BLaER1 (cell line): ENCODE data around the gene WAPL.

ENCODE experiments used
- H3K27ac ChIP-seq: shearing (Covaris generic); formaldehyde crosslinking; 2 replicates; pipeline ENCODE4 v1.8.1; 2022
- H3K27me3 ChIP-seq: shearing (Covaris generic); formaldehyde crosslinking; 2 replicates; pipeline ENCODE4 v1.8.1; 2022
- H3K36me3 ChIP-seq: shearing (Covaris generic); formaldehyde crosslinking; 2 replicates; pipeline ENCODE4 v1.8.1; 2022
- H3K4me1 ChIP-seq: shearing (Covaris generic); formaldehyde crosslinking; 2 replicates; pipeline ENCODE4 v1.8.1; 2022
- H3K4me2 ChIP-seq: shearing (Covaris generic); formaldehyde crosslinking; 2 replicates; pipeline ENCODE4 v1.8.1; 2022
- H3K4me3 ChIP-seq: shearing (Covaris generic); formaldehyde crosslinking; 2 replicates; pipeline ENCODE4 v1.8.1; 2022
- H3K9ac ChIP-seq: shearing (Covaris generic); formaldehyde crosslinking; 2 replicates; pipeline ENCODE4 v1.8.1; 2022
- H3K9me3 ChIP-seq: shearing (Covaris generic); formaldehyde crosslinking; 2 replicates; pipeline ENCODE4 v1.8.1; 2022
- H4K20me1 ChIP-seq: shearing (Covaris generic); formaldehyde crosslinking; 2 replicates; pipeline ENCODE4 v1.8.1; 2022
- Cebpa-rat ChIP-seq: shearing (Covaris generic); IDR thresholded peaks from 2 replicates; pipeline ENCODE4 v1.8.1; 2022

The WAPL gene

GRCh38 chr10:86506499-86506898 lies 15.1 kb downstream of the WAPL start:
- Histone ChIP-seq H3K4me3 (no peak overlapping the region), H3K9ac (no peak overlapping the region; the same call in 1 of the 2 replicates), H3K27ac (peak overlapping the region; percentile 10; the same call in 1 of the 2 replicates), H3K36me3 (peaks cover 80% of the 10 kb centered on the region), H3K4me1 (peaks cover 48% of the 10 kb centered on the region), H3K27me3 (no peaks in the 10 kb centered on the region), H4K20me1 (peaks cover 100% of the 10 kb centered on the region), H3K4me2 (peak overlapping the region; percentile 72), H3K9me3 (no peaks in the 10 kb centered on the region; the same call in 1 of the 2 replicates)
- TF ChIP-seq Cebpa-rat, result no peak

DNA sequence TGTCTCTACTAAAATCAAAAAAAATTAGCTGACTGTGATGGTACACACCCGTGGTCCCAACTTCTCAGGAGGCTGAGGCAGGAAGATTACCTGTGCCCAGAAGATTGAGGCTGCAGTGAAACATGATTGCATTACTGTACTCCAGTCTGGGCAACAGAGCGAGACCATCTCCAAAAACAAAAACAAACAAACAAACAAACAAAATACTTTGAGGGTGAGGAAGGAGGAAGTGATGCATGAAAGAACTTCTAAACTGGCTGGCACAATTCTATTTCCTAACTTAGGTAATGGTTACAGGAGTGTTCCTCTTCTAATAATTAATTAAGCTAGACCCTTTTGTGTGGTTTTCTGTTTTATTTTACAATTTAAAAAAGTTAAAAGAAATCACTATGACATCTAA lies 15.5 kb downstream of the WAPL start:
- Histone ChIP-seq H3K4me1 (peaks cover 48% of the 10 kb centered on the region), H3K9ac (no peak overlapping the region), H3K27me3 (no peaks in the 10 kb centered on the region), H3K9me3 (no peaks in the 10 kb centered on the region; the same call in 1 of the 2 replicates), H3K4me3 (no peak overlapping the region), H3K4me2 (peak overlapping the region; percentile 72), H3K36me3 (peaks cover 78% of the 10 kb centered on the region), H3K27ac (peak overlapping the region; percentile 10; the same call in 1 of the 2 replicates), H4K20me1 (peaks cover 100% of the 10 kb centered on the region)
- TF ChIP-seq Cebpa-rat, result no peak

DNA sequence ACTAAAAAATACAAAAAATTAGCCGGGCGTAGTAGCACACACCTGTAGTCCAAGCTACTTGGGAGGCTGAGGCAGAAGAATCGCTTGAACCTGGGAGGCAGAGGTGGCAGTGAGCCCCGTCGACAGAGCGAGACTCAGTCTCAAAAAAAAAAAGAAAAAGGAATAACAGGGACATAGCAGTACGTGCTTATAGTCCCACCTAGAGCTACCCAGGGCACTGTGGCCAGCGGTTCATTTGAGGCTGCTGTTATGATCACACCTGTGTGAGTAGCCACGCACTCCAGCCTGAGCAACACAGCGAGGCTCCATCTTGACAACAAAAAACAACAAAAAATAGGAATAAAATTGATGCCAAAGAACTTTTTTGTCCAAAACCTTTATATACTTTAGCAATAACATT lies 17.1 kb downstream of the WAPL start:
- H4K20me1 ChIP-seq, result peaks cover 100% of the 10 kb centered on the region
- peaks cover 47% of the 10 kb centered on the region for H3K4me1 ChIP-seq
- H3K27me3 ChIP-seq, result no peaks in the 10 kb centered on the region
- H3K36me3 ChIP-seq, result peaks cover 78% of the 10 kb centered on the region
- no peak overlapping the region for H3K4me2 ChIP-seq
- H3K4me3 ChIP-seq, result no peak overlapping the region
- TF ChIP-seq Cebpa-rat, result no peak
- no peaks in the 10 kb centered on the region for H3K9me3 ChIP-seq
- H3K27ac ChIP-seq, result no peak overlapping the region
- H3K9ac ChIP-seq, result no peak overlapping the region

DNA sequence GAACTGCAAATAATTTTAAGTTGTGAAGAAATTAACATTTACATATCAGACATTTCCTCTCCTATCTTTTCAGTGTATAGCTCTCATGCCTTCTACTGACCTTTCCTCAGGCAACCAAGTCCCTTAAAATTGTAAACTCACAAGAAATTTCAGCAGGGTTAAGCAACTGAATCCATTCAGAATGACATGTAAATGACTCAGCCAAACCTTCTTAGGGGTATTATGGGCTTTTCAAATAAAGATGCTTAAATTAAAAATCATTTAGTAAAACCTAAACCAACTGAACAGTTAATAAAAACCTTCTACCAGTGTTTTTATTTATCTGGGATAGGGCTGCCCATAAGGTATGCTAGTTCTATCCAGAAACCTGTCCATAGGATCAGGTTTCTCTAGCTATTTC lies 20.7 kb downstream of the WAPL start:
- H3K4me1 ChIP-seq, result peaks cover 11% of the 10 kb centered on the region
- H3K36me3 ChIP-seq, result peaks cover 91% of the 10 kb centered on the region
- no peaks in the 10 kb centered on the region for H3K9me3 ChIP-seq
- no peaks in the 10 kb centered on the region for H3K27me3 ChIP-seq
- H3K4me2 ChIP-seq, result no peak overlapping the region
- no peak overlapping the region for H3K9ac ChIP-seq
- peaks cover 100% of the 10 kb centered on the region for H4K20me1 ChIP-seq
- TF ChIP-seq Cebpa-rat, result no peak
- no peak overlapping the region for H3K27ac ChIP-seq
- H3K4me3 ChIP-seq, result no peak overlapping the region

DNA sequence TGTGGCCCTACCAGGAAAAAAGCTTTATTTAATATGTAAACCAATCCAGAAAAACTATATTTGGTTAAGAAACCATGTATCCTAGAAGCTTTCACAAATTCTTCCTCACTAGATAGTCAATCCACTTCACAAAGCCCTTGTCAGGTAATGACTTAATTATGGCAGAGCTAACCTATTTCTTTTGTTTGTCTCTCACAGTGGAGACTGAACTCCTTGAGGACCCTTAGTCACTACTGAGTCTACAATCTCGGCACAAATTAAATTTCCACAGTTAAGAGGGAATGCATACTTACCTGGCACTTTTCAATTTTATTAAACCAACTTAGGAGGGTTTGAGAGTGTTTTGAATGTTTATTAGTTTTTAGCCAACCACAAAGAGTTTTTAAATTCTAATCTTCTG lies 23.0 kb downstream of the WAPL start:
- no peak overlapping the region for H3K9ac ChIP-seq
- H3K27ac ChIP-seq, result no peak overlapping the region
- H3K4me2 ChIP-seq, result no peak overlapping the region
- no peaks in the 10 kb centered on the region for H3K4me1 ChIP-seq
- peaks cover 97% of the 10 kb centered on the region for H3K36me3 ChIP-seq
- TF ChIP-seq Cebpa-rat, result no peak
- peaks cover 100% of the 10 kb centered on the region for H4K20me1 ChIP-seq
- H3K4me3 ChIP-seq, result no peak overlapping the region
- H3K27me3 ChIP-seq, result no peaks in the 10 kb centered on the region
- no peaks in the 10 kb centered on the region for H3K9me3 ChIP-seq

GRCh38 chr10:86497621-86498020 lies 24.0 kb downstream of the WAPL start:
- no peak overlapping the region for H3K9ac ChIP-seq
- H3K4me2 ChIP-seq, result no peak overlapping the region
- peaks cover 94% of the 10 kb centered on the region for H3K36me3 ChIP-seq
- H3K4me1 ChIP-seq, result no peaks in the 10 kb centered on the region
- no peaks in the 10 kb centered on the region for H3K27me3 ChIP-seq
- H4K20me1 ChIP-seq, result peaks cover 99% of the 10 kb centered on the region
- H3K27ac ChIP-seq, result no peak overlapping the region
- H3K9me3 ChIP-seq, result no peaks in the 10 kb centered on the region
- TF ChIP-seq Cebpa-rat, result no peak
- no peak overlapping the region for H3K4me3 ChIP-seq

GRCh38 chr10:86489960-86490612 lies 31.5 kb downstream of the WAPL start:
- H4K20me1 ChIP-seq, result peaks cover 98% of the 10 kb centered on the region
- H3K4me3 ChIP-seq, result no peak overlapping the region
- no peak overlapping the region for H3K4me2 ChIP-seq
- no peaks in the 10 kb centered on the region for H3K9me3 ChIP-seq
- peaks cover 89% of the 10 kb centered on the region for H3K36me3 ChIP-seq
- no peaks in the 10 kb centered on the region for H3K4me1 ChIP-seq
- no peaks in the 10 kb centered on the region for H3K27me3 ChIP-seq
- no peak for TF ChIP-seq Cebpa-rat
- no peak overlapping the region for H3K27ac ChIP-seq
- no peak overlapping the region for H3K9ac ChIP-seq

- H3K9ac ChIP-seq, result no peak overlapping the region
- H4K20me1 ChIP-seq, result peaks cover 94% of the 10 kb centered on the region
- H3K27ac ChIP-seq, result no peak overlapping the region
These were observed 32.4 kb downstream of the WAPL start for GRCh38 chr10:86489071-86489810.

GRCh38 chr10:86486856-86487255 lies 34.7 kb downstream of the WAPL start:
- H3K36me3 ChIP-seq, result peaks cover 91% of the 10 kb centered on the region
- no peak overlapping the region for H3K4me2 ChIP-seq
- H3K27me3 ChIP-seq, result no peaks in the 10 kb centered on the region
- H3K9me3 ChIP-seq, result no peaks in the 10 kb centered on the region
- H3K4me1 ChIP-seq, result no peaks in the 10 kb centered on the region
- H4K20me1 ChIP-seq, result peaks cover 95% of the 10 kb centered on the region
- H3K9ac ChIP-seq, result no peak overlapping the region
- no peak overlapping the region for H3K4me3 ChIP-seq
- no peak overlapping the region for H3K27ac ChIP-seq
- TF ChIP-seq Cebpa-rat, result no peak

More at GRCh38 chr10:86489071-86489810, 32.4 kb downstream of the WAPL start:
- no peak overlapping the region for H3K4me2 ChIP-seq
- no peak for TF ChIP-seq Cebpa-rat
- H3K4me1 ChIP-seq, result no peaks in the 10 kb centered on the region
- H3K4me3 ChIP-seq, result no peak overlapping the region
- no peaks in the 10 kb centered on the region for H3K27me3 ChIP-seq
- no peaks in the 10 kb centered on the region for H3K9me3 ChIP-seq
- H3K36me3 ChIP-seq, result peaks cover 88% of the 10 kb centered on the region

GRCh38 chr10:86483664-86484063 lies 37.9 kb downstream of the WAPL start:
- H3K4me3 ChIP-seq, result no peak overlapping the region
- peaks cover 86% of the 10 kb centered on the region for H3K36me3 ChIP-seq
- TF ChIP-seq Cebpa-rat, result no peak
- peaks cover 94% of the 10 kb centered on the region for H4K20me1 ChIP-seq
- no peaks in the 10 kb centered on the region for H3K27me3 ChIP-seq
- H3K4me2 ChIP-seq, result no peak overlapping the region
- H3K27ac ChIP-seq, result no peak overlapping the region
- no peak overlapping the region for H3K9ac ChIP-seq
- no peaks in the 10 kb centered on the region for H3K9me3 ChIP-seq
- H3K4me1 ChIP-seq, result no peaks in the 10 kb centered on the region
